ENCODE results near the gene IRF7. TPM values are rescaled to one million over a fixed set of nuclear protein-coding genes. Genes with fewer than 3 reads are reported as not detected.

IRF7 gene
- total and polyA plus RNA-seq, 2 of the 4 experiments (the other 2 are of a cell fraction) = 1.6 to 4.5 TPM

GRCh38 chr11:660281-660680 is 44.5 kb upstream of the IRF7 start:
- ChIA-PET CTCF (no interaction called here), POLR2A (ENCODE audit: unreplicated experiment) (no interaction called here)
- intact Hi-C loops (cut with micrococcal nuclease) (no loop called here), dilution Hi-C loops (cut with HindIII; ENCODE audit: low sequenced_read_pairs, unreplicated experiment) (no loop called here), in situ Hi-C loops (cut with MboI; ENCODE audit: low sequenced_read_pairs) (loop anchor here (5.0 kb wide), 1 partner anchor 77 kb away; no protein-coding TSS in a partner anchor)
- no peak overlapping the region for H2BK20ac ChIP-seq (ENCODE audit: low read depth, low read length)
- no peak overlapping the region for H3K56ac ChIP-seq (ENCODE audit: extremely low read depth, insufficient read depth, low read length)
- WGBS, 2 experiments (ENCODE audit: extremely low coverage in 2 of 2, insufficient read length in 1 of 2) = 91% methylated on average over 14 of the region's 19 CpGs; no CpG with 5 or more reads in 1 of the 2 experiments
- no peak overlapping the region for H2BK15ac ChIP-seq (ENCODE audit: low read depth, low read length)
- DNase-seq (no peak), ATAC-seq (ENCODE audit: low read depth) (no peak)
- TF ChIP-seq, protein P1, sequence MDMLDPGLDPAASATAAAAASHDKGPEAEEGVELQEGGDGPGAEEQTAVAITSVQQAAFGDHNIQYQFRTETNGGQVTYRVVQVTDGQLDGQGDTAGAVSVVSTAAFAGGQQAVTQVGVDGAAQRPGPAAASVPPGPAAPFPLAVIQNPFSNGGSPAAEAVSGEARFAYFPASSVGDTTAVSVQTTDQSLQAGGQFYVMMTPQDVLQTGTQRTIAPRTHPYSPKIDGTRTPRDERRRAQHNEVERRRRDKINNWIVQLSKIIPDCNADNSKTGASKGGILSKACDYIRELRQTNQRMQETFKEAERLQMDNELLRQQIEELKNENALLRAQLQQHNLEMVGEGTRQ (IDR thresholded peaks at IDR 0.05; ENCODE audit: low read depth, low read length) = no peak
- no peak for TF ChIP-seq NFE2L2 (IDR thresholded peaks at IDR 0.05; ENCODE audit: low read depth, low read length)
- no peak overlapping the region for H4K5ac ChIP-seq (ENCODE audit: low read depth, low read length)
- H3K18ac ChIP-seq (ENCODE audit: low read depth, low read length) = no peak overlapping the region
- peaks cover 8% of the 10 kb centered on the region for H4K20me1 ChIP-seq (ENCODE audit: insufficient read depth, low read length)
- H2BK5ac ChIP-seq (ENCODE audit: low read depth, low read length, poor library complexity, severe bottlenecking) = no peak overlapping the region
- H3K36me3 ChIP-seq (ENCODE audit: control insufficient read depth, insufficient read depth, low read length) = peaks cover 24% of the 10 kb centered on the region
- H3K4me1 ChIP-seq (ENCODE audit: control insufficient read depth, insufficient read depth, low read length) = no peaks in the 10 kb centered on the region
- peaks cover 12 to 15% of the 10 kb centered on the region in 2 experiments; a peak in 2 of 4 replicates for H3K79me1 ChIP-seq (ENCODE audit: low read depth in 1 of 2, low read length in 2 of 2)
- H3K27ac ChIP-seq (ENCODE audit: insufficient read depth, low read length) = no peak overlapping the region
- no peak overlapping the region for H3K4ac ChIP-seq (ENCODE audit: low read depth, low read length)
- H3K4me2 ChIP-seq (ENCODE audit: low read depth, low read length) = no peak overlapping the region
- no TSS peak for BruUV-seq (replicated peaks)
- no peak overlapping the region for H3K4me3 ChIP-seq (ENCODE audit: insufficient read depth, low read depth, low read length)
- H3K9ac ChIP-seq (ENCODE audit: low read depth, low read length) = no peak overlapping the region
- H2AK5ac ChIP-seq (ENCODE audit: low read depth, low read length) = no peak overlapping the region
- H3K23ac ChIP-seq (ENCODE audit: low read depth, low read length) = no peak overlapping the region
- no peaks in the 10 kb centered on the region for H3K9me1 ChIP-seq (ENCODE audit: insufficient read depth, low read length)
- no peaks in the 10 kb centered on the region for H3K9me3 ChIP-seq (ENCODE audit: control insufficient read depth, insufficient read depth, low read length)
- no peak overlapping the region for H3K14ac ChIP-seq (replicated peaks; ENCODE audit: low read depth, low read length)
- no peaks in the 10 kb centered on the region for H3K27me3 ChIP-seq (ENCODE audit: control insufficient read depth, insufficient read depth, low read length)
- no peak overlapping the region for H2BK120ac ChIP-seq (ENCODE audit: low read depth, low read length)
- H2AK9ac ChIP-seq (replicated peaks; ENCODE audit: low read depth, low read length, poor library complexity) = no peak overlapping the region
- H2AFZ ChIP-seq (replicated peaks; ENCODE audit: low read length, poor library complexity) = no peak overlapping the region
- H4K8ac ChIP-seq (ENCODE audit: low read depth in 2 of 2, low read length in 2 of 2) = no peak overlapping the region
- no peak overlapping the region for H4K91ac ChIP-seq (ENCODE audit: insufficient read depth, low read depth, low read length)
